Measurements from ENCODE around the gene PIGC. TPM values are rescaled to one million over a fixed set of nuclear protein-coding genes. Genes with fewer than 3 reads are reported as not detected.

PIGC gene
- total and polyA plus RNA-seq, 10 of the 15 experiments (the other 5 are each of a cell fraction or from before 2014, with no cell fraction given) = 11.0 to 37.3 (median 19.6) TPM

- peak; percentile 81 for TF ChIP-seq ATF2 (IDR thresholded peaks at IDR 0.05; ENCODE audit: low read length)
- TF ChIP-seq CUX1 (IDR thresholded peaks at IDR 0.05; ENCODE audit: insufficient replicate concordance, low read depth, low read length) = no peak
- TF ChIP-seq BACH1 (IDR thresholded peaks at IDR 0.05; ENCODE audit: borderline replicate concordance) = no peak
- TF ChIP-seq ESRRA (IDR thresholded peaks at IDR 0.05; ENCODE audit: low read length) = no peak
- TF ChIP-seq HDAC2 (IDR thresholded peaks at IDR 0.05) = no peak
- no peak for TF ChIP-seq USF2 (IDR thresholded peaks at IDR 0.05; ENCODE audit: borderline replicate concordance, low read depth, low read length)
- no peak for TF ChIP-seq TCF12 (IDR thresholded peaks at IDR 0.05; ENCODE audit: low read depth, low read length)
- TF ChIP-seq MEF2A (IDR thresholded peaks at IDR 0.05; ENCODE audit: insufficient read depth, low read depth, low read length) = peak; percentile 77; the same call in 1 of the 2 replicates
- peak; percentile 84 for TF ChIP-seq E2F8 (IDR thresholded peaks at IDR 0.05; ENCODE audit: low read depth, partially characterized antibody)
- no peak for TF ChIP-seq MLLT1 (IDR thresholded peaks at IDR 0.05)
- TF ChIP-seq CEBPZ (IDR thresholded peaks at IDR 0.05; ENCODE audit: low read depth, low read length) = no peak
- TF ChIP-seq YY1 (IDR thresholded peaks at IDR 0.05; ENCODE audit: low read depth, low read length) = no peak
- no peak for TF ChIP-seq TCF3 (IDR thresholded peaks at IDR 0.05; ENCODE audit: borderline replicate concordance, insufficient read depth, low read depth, low read length)
- no peak for TF ChIP-seq MYC (IDR thresholded peaks at IDR 0.05; ENCODE audit: insufficient read depth, insufficient read length, insufficient replicate concordance, low read length, severe bottlenecking)
These were observed 46.6 kb downstream of the PIGC start (continued) for GRCh38 chr1:172397221-172397620.

Data from GM12878 (cell line).